GM19351 (cell line): ENCODE measurements around the gene CASS4.
"Not testable (repeated sequence)": the region's sequence is repeated elsewhere in the genome, so short reads cannot be mapped to it uniquely, and the experiment has no call there.

ENCODE experiments used
- ATAC-seq: cut with Tn5 transposase; IDR thresholded peaks from one replicate; pipeline ENCODE4 v1.9.1; 2021; ENCODE audit warnings: mild to moderate bottlenecking, moderate library complexity; ENCODE audit not compliant: unreplicated experiment

Gene CASS4

DNA sequence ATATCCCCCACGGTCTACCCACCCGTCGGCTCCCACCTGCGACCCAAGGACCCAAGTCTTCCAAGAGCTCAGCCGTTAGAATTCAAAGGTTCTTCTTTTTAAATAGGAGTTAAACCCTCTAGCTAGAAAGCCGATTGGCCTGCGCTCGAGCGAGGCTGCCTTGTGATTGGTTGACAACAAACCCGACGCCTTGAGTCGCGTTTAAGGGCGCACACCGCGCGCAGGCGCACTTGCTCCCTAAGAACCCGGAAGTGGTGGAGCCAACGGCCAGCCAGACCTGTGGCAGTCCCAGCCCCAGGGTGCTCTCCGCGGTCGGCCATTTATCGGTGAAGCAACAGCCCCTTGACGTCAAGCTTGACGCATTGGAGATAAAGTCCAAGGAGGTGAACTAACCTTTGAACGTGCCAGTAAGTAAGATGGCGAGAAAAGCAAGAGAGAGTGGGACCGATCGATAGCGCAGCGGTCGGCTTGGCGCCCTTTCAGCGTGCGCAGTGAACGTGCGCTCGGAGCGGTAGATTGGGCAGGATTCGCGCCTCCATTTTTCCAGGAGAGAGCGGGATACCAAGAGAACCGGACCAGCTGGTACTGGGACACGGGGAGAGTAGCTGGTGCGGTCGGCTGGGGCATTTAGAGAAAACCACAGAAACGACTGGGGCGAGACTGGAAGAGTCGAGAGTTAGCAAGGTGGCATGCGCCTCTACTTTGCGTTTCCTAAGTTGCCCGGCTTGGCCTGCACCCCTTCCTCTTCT, 19.8 kb upstream of the CASS4 start, which contains the start of the genes AURKA and CSTF1:
AURKA (minus strand) TSS at position 84 of the 749 bp plus-strand sequence. CDS start 4,018 bp downstream, outside the sequence.
CSTF1 (plus strand) TSS at position 514 of the 749 bp plus-strand sequence. CDS start 2,908 bp downstream, outside the sequence.
- peak; percentile 86 for ATAC-seq

- peak; percentile 1 for ATAC-seq
Observed at GRCh38 chr20:56392881-56393482, 19.1 kb upstream of the CASS4 start.

DNA sequence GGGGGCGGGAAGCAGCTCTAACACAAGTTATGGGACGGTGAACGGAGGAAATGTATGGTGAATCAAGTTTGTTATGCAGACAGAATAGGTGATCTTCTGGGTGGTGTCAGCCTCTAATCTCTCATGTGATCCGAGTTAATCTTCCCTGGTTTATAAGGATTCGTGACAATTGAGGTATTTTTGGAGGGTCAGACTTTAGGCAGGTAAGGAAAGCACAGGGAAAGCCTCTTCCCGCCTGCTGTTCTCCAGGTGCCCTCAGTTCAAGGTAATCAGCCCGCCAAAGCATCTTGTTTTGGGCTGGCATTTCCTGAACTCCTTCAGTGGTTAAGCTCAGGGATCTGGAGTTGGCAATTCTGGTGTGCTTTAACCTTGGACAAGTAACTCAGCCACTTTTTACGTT, 18.4 kb upstream of the CASS4 start:
- no peak for ATAC-seq

DNA sequence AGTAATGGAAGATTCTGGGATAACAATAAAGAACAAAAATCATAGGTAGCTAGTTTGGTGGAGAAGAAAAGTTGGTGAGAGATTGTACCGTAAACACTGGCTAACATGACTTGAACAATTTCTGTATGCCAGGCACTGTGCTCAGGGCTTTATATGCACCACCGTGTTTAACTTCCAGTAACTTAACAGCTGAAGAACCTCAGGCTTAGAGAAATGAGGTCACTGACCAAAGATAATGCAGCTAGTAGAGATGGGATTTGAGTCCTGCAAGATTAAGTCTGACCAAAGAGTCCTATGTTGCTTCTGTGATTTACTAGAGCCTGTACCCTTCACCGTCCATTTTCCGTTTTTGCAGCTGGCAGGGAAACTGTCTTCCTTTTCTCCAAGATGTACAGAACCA, 16.9 kb upstream of the CASS4 start:
- ATAC-seq: no peak

GRCh38 chr20:56400001-56400640, 11.9 kb upstream of the CASS4 start:
- no peak for ATAC-seq

DNA sequence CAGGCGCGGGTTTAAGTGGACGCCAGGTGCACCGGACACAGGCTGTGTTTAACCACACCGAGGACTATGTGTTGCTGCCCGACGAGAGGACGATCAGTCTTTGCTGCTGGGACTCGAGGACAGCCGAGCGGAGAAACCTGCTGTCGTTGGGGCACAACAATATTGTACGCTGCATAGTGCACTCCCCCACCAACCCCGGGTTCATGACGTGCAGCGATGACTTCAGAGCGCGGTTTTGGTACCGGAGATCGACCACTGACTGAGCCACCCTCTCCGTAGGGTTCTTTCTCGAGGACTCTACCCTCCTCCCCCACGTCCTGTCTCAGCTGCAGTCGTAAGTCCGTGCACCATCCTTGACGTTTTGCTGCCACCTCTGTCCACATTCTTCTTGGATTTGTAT, 8.6 kb upstream of the CASS4 start:
- no peak for ATAC-seq

DNA sequence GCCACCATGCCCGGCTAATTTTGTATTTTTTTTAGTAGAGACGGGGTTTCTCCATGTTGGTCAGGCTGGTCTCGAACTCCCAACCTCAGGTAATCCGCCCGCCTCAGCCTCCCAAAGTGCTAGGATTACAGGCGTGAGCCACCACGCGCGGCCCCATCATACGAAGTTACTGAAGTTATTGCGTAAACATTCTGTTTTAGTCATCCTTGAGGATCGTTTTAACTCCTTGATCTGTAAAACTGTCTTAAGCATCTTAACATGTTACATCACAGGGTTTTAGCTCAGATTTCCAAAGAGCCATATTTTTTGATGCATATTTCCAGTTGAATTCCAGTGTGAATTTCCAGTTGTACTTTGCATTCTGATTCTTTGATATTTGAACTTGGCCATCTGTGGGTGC, 6.7 kb upstream of the CASS4 start:
- not testable (repeated sequence) for ATAC-seq

DNA sequence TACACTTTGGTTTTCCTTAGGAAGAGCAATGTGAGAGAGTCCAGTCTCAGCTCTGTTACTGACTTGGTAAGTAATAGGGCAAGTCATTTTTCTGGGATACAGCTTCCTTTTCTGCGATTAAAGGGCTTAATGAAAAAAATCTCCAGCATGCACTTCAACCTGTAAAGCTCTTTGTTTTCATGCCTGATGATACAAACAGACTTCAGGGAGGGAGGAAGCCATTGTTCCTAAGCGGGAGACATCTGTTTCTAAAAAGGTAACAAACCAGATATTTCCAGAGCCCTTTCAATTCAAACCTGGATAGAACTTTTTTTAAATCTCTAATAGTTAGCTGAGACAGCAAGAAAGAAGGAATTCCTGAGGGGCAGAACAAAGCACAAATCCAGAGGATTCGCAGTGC, 5.2 kb upstream of the CASS4 start:
- no peak for ATAC-seq

DNA sequence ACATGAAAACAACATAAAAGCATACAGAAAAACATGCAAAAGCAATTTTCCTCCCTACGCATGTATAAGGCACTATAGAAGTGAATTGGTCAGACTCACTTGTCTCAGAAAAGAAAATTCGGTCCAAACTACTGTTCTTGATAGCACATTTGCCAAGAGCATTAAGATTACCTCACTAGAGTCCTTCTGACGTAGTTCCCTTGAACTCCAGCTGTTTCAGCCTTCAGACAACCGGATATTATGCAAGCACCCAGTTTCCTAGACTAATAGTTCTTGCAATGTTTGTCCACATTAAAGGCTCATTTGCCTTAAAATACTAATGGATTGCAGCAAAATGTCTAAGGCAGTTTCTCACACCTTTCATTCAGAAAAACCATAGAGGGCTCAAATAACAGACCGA, 2.5 kb upstream of the CASS4 start:
- no peak for ATAC-seq

GRCh38 chr20:56409956-56410355, 2.1 kb upstream of the CASS4 start:
- no peak for ATAC-seq

- ATAC-seq: not testable (repeated sequence)
Observed at GRCh38 chr20:56411287-56411686, 773 bp upstream of the CASS4 start.

DNA sequence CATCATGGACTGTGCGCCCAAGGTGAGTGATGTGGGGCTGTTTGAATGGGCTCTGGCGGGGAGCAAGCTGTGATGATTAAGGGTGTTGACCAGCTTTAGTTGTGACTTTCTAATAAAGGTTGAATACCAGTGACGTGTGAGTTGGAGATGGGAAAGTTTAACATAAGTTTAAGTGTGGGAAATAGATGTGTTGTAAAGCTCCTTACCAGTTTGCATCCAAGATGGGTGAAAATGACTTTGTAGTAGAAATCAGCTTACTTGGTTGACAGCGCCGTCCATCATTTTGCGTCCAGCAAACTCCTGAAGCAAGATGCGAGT, 372 bp downstream of the CASS4 start:
- no peak for ATAC-seq

- ATAC-seq: no peak
Observed at GRCh38 chr20:56412949-56413348, 889 bp downstream of the CASS4 start.

DNA sequence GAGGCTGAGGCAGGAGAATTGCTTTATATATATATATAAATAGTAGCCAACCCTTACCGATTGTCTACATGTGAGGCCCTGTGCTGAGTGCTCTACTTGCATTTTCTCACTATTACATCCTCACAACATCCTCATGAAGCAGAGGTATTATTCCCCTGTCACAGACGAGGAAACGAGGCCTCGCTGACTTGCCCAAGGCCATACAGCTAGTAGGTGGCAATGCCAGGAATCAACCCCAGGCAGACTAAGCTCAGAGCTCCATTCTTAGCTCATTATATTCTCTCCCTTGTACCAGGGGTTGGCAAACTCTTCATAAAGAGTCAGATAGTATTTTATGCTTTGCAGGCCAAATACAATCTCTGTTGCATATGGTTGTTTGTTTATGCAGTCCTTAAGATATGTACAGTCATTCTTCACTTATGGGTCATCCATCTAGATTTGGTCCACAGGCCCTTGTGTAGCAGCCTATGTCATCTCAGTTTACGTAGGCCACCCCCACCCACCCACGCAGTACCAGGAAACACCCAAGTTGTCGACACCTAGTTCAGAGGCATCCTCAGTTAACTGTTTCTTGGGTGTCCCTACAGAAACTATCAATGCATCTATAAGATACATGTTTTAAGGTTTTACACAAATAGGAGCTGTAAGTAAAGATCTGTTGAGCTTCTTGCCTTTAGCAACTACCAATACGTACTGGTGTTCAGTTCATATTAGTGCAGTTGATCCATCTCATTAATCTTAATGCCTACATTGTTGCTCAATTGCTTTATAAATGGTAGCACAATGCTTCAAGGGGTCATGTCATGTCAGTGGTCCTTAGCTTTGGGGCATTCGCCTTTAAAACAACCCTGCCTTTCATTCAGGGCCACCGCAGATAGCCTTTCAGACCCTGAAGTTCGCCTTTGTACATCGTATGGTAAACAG, 3.0 kb downstream of the CASS4 start:
- ATAC-seq: no peak

DNA sequence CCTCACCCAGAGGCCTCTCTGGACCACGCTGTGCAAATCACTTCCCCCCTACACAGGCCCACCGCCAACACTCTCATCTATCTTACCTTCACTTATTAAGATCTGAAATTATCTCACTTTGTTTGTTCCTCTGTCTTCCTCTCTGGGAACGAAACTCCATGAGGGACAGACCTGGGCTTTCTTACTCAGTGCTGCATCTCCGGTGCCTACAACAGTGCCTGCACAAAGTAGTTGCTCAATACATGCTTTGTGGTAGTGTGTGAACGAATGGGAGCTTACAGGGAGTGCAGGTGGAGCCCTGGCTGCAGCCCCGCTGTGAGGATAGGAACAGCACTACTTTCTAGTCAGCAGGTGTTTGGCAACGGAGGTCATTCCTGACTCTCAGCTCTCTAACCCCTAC, 5.3 kb downstream of the CASS4 start:
- no peak for ATAC-seq

- ATAC-seq: no peak
Observed at GRCh38 chr20:56417911-56418310, 5.9 kb downstream of the CASS4 start.

- ATAC-seq: no peak
Observed at GRCh38 chr20:56418385-56418861, 6.4 kb downstream of the CASS4 start.

DNA sequence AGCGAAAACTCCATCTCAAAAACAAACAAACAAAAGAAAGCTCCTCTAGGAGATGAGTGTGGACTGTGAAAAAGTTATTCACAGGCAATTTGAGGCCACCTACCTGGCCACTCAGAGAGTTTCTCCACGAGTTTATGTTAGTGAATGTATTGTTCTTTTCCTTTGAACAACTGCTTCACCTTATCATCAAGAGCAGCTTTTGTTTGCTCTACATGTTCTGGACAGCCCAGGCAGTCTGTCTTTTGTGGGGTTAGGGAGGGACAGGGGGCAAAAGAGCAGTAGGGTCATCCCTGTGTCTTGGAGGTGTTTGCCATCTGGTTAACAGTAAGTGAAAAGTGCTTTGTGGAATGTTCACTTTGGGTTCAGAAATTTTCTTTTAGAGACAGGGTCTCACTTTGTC, 8.0 kb downstream of the CASS4 start:
- ATAC-seq: no peak

GRCh38 chr20:56420940-56421688, 9.1 kb downstream of the CASS4 start:
- no peak for ATAC-seq
